Ishikawa (cell line): Measurements from ENCODE around the gene VN1R2.

ENCODE experiments used
- CEBPB ChIP-seq: IDR thresholded peaks from 2 replicates; pipeline ENCODE4 v1.6.1; 2012
- CREB1 ChIP-seq: IDR thresholded peaks from 2 replicates; pipeline ENCODE4 v1.6.1; 2012; ENCODE audit warnings: low read depth
- EP300 ChIP-seq: IDR thresholded peaks from 2 replicates; pipeline ENCODE4 v1.6.1; 2012; ENCODE audit warnings: borderline replicate concordance
- MAX ChIP-seq: IDR thresholded peaks from 2 replicates; pipeline ENCODE4 v1.6.1; 2012
- RAD21 ChIP-seq: IDR thresholded peaks from 2 replicates; pipeline ENCODE4 v1.6.1; 2012; ENCODE audit warnings: low read depth
- REST ChIP-seq: IDR thresholded peaks from 2 replicates; pipeline ENCODE4 v1.6.1; 2012; ENCODE audit warnings: low read depth, mild to moderate bottlenecking
- TAF1 ChIP-seq: IDR thresholded peaks from 2 replicates; pipeline ENCODE4 v1.6.1; 2012; ENCODE audit warnings: low read depth, mild to moderate bottlenecking
- TCF12 ChIP-seq: IDR thresholded peaks from 2 replicates; pipeline ENCODE4 v1.6.1; 2012; ENCODE audit warnings: low read depth
- TEAD4 ChIP-seq: IDR thresholded peaks from 2 replicates; pipeline ENCODE4 v1.6.1; 2012
- YY1 ChIP-seq: IDR thresholded peaks from 2 replicates; pipeline ENCODE4 v1.6.1; 2012; ENCODE audit warnings: low read depth

DNA sequence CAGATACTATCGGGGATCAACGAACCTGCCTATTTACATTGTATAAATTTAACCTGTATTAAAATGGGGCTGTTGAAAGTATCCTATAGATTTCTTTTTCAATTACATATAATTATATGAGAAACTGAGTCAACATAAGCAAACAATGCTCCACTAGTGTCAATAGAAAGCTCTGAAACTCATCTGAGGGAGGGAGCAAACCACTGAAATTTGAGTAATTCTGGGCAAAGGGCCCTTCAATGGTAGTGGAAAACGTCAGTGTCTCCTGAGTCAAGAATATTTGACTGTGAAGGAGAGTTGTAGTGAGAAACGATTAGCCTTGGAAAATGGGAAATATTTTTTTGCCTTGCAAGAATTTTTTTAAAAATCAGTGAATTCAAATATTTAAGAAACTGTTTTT lies 27.0 kb downstream of the VN1R2 start:
- TF ChIP-seq YY1 (no peak), TCF12 (no peak), REST (no peak), TEAD4 (no peak), MAX (no peak), EP300 (no peak), RAD21 (no peak), TAF1 (no peak), CREB1 (no peak), CEBPB (no peak)
